GM21528 (cell line): ENCODE results near the gene NELL1.
"Not testable (repeated sequence)": the region's sequence is repeated elsewhere in the genome, so short reads cannot be mapped to it uniquely, and the experiment has no call there.

ENCODE experiments used
- ATAC-seq: cut with Tn5 transposase; IDR thresholded peaks from one replicate; pipeline ENCODE4 v1.9.1; 2021; ENCODE audit warnings: mild to moderate bottlenecking, moderate library complexity; ENCODE audit not compliant: unreplicated experiment, low FRiP score

Gene NELL1

GRCh38 chr11:21169639-21170038 lies 500.3 kb downstream of the NELL1 start:
- ATAC-seq = no peak

- ATAC-seq = no peak
These were observed 504.1 kb downstream of the NELL1 start for GRCh38 chr11:21173476-21173875.

GRCh38 chr11:21174781-21175180 lies 505.4 kb downstream of the NELL1 start:
- ATAC-seq = no peak

GRCh38 chr11:21177379-21177778 lies 508.0 kb downstream of the NELL1 start:
- no peak for ATAC-seq

DNA sequence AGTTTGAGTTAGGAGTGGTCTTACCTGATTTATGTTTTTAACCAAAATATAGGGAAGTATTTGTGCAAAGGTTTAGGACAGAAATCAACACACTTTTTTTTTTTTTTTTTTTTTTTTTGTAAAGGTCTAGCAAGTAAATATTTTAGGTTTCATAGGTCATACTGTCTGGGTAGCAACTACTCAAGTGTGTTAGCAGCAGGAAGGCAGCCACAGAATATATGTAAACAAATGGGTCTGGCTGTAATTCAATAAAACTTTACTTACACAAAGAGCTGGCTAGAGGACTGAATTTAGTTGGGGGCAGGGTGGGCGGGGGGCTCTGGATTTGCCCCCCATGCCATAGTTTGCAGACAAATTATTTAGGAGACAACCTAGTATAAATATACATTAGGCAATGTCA lies 510.4 kb downstream of the NELL1 start:
- no peak for ATAC-seq

- no peak for ATAC-seq
These were observed 510.8 kb downstream of the NELL1 start for GRCh38 chr11:21180182-21180581.

- ATAC-seq = no peak
These were observed 516.6 kb downstream of the NELL1 start for GRCh38 chr11:21185959-21186358.

GRCh38 chr11:21190181-21190580 lies 520.8 kb downstream of the NELL1 start:
- no peak for ATAC-seq

- no peak for ATAC-seq
These were observed 526.6 kb downstream of the NELL1 start for GRCh38 chr11:21195995-21196394.

- no peak for ATAC-seq
These were observed 529.1 kb downstream of the NELL1 start for GRCh38 chr11:21198498-21198897.

DNA sequence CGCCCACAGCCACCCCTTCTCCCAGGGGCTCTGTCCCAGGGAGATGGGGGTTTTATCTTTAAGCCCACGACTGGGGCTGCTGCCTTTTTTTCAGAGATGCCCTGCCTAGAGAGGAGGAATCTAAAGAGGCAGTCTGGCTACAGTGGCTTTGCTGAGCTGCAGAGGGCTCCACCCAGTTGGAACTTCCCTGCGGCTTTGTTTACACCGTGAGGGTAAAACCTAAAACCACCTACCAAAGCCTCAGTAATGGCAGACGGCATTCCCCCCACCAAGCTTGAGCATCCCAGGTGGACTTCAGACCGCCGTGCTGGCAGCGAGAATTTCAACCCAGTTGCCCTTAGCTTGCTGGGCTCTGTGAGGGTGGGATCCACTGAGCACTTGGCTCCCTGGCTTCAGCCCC lies 535.8 kb downstream of the NELL1 start:
- no peak for ATAC-seq

- no peak for ATAC-seq
These were observed 556.5 kb downstream of the NELL1 start for GRCh38 chr11:21225860-21226259.

- no peak for ATAC-seq
These were observed 559.8 kb downstream of the NELL1 start for GRCh38 chr11:21229224-21229623.

DNA sequence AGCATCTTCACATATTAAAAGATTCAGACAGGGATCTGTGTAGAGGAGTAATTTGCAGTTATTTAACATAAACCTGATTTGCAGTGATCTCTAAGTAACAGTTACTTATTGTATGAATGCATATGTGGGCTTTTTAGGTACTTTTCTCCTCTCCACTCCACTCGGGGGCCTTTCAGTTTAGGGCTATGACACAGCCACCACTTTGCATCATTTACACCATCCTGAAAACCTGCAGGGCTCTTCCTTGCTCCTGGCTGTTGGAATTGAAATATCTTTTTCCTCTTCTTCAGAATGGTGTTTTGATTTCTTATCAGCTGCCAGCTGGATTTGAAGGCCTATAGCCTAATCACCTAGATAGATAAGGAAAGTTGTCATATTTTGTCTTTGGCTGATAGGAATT lies 580.8 kb downstream of the NELL1 start:
- no peak for ATAC-seq

GRCh38 chr11:21254055-21254454 lies 584.7 kb downstream of the NELL1 start:
- ATAC-seq = no peak

GRCh38 chr11:21254790-21255189 lies 585.4 kb downstream of the NELL1 start:
- ATAC-seq = no peak

DNA sequence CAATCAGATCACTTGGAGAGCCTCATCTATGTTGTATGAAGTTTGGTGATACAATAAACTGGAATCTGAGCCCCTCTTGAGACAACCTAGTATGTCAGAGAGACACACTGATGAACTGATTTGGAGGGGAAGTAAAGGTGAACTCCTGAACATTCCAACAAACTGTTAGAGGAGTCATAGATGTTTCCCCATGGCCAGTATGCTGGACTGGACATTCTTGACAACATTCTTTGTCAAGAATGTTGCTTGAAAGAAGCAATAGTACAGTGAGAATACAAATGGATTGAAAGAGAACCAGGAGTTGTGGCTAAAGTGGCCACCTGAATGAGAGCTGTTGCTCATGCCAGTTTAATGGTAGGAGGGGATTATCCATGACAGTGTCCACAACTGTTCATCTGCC lies 588.1 kb downstream of the NELL1 start:
- ATAC-seq = no peak

- no peak for ATAC-seq
These were observed 589.0 kb downstream of the NELL1 start for GRCh38 chr11:21258414-21258813.

DNA sequence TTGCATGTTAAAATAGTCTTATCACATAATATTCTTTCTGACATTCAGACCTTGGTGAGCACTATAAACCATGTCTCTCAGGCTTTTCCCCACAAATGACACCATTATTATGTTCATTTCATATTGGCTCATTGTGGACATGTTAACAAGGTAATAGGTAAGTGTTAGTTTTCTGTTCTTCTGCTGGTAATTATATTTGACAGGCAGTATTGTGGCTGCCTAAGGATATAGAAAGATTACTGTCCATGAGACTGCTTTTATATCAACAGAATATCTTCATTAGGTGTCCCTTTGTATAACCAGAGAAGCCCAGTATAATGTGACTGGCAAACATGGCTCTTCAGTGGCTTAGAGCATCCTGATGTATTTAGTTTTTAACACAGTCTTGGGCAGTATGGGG lies 590.7 kb downstream of the NELL1 start:
- ATAC-seq = no peak

- ATAC-seq = no peak
These were observed 593.6 kb downstream of the NELL1 start for GRCh38 chr11:21262992-21263391.

GRCh38 chr11:21264125-21264524 lies 594.7 kb downstream of the NELL1 start:
- no peak for ATAC-seq

DNA sequence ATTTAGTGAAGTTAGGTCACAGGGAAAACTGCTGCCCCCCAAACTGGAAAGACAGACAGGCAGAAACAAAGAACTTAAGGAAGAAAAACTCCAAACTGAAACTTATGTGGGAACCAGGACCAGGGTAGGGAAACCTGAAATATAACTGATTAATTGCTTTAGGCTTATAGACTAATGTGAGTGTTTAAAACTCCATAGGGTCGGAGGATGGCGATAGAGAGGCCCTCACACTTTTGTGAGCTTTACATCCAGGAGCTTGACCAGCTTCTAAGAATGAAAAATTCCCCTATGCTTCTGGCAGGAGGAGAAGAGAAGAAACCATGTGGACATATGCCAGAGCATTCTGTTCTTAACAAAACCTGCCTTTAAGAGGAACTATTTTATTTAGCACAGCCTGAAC lies 598.6 kb downstream of the NELL1 start:
- no peak for ATAC-seq

DNA sequence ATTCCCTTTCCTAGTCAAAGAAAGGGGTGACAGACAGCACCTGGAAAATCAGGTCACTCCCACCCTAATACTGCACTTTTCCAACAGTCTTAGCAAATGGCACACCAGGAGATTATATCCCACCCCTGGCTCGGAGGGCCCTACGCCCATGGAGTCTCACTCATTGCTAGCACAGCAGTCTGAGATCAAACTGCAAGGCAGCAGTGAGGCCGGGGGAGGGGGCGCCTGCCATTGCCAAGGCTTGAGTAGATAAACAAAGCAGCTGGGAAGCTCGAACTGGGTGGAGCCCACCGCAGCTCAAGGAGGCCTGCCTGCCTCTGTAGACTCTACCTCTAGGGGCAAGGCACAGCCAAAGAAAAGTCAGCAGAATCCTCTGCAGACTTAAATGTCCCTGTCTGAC lies 602.8 kb downstream of the NELL1 start:
- ATAC-seq = not testable (repeated sequence)
